GM12878 (cell line): ENCODE data around the gene GZF1. TPM values are rescaled to one million over a fixed set of nuclear protein-coding genes. Genes with fewer than 3 reads are reported as not detected.

ENCODE experiments used
- ATAC-seq: fragments of 200-7000 bp; cut with Tn5 transposase; 3 replicates; pipeline ENCODE4 v1.9.1; 2020; ENCODE audit warnings: mild to moderate bottlenecking, moderate library complexity
- BruUV-seq: library from RNA; stranded (reverse); fragments of 400-500 nt; replicated peaks from 2 replicates; lab custom pipeline; 2021; lab: Mats Ljungman, UMichigan
- CTCF ChIA-PET: fragments of 300-600 bp; sonication (Branson Sonifier 250); formaldehyde crosslinking; extraction: SDS; loops from one replicate; lab custom pipeline; 2021; ENCODE audit warnings: inconsistent platforms; lab: Yijun Ruan, JAX
- POLR2A ChIA-PET: fragments of 350-600 bp; formaldehyde crosslinking; extraction: SDS; loops from one replicate; lab custom pipeline; 2021; ENCODE audit warnings: inconsistent platforms; lab: Charles Lee
- RAD21 ChIA-PET: fragments of 300-600 bp; sonication (Branson Sonifier 250); formaldehyde crosslinking; loops from one replicate; lab custom pipeline; 2023; ENCODE audit warnings: antibody characterized with exemption; ENCODE audit not compliant: unreplicated experiment; lab: Charles Lee
- SMC1A ChIA-PET: fragments of 300-600 bp; sonication (Branson Sonifier 250); formaldehyde crosslinking; loops from one replicate; lab custom pipeline; 2023; ENCODE audit not compliant: unreplicated experiment, uncharacterized antibody; lab: Charles Lee
- DNase-seq: peaks from one replicate; pipeline ENCODE4 v3.0.0-alpha.2; 2011; ENCODE audit warnings: low read depth, low spot score
- FAIRE-seq: peaks from 3 replicates; lab custom pipeline; 2011; peaks lifted over from hg19 to GRCh38; lab: Jason Lieb, UNC
- H2AFZ ChIP-seq: 2 replicates; pipeline ENCODE4 v1.6.0; 2011; ENCODE audit warnings: low read depth, low read length, control low read depth; ENCODE audit not compliant: control insufficient read depth
- H3K27ac ChIP-seq: 2 replicates; pipeline ENCODE4 v1.5.1; 2011; ENCODE audit warnings: control low read depth; ENCODE audit not compliant: control insufficient read depth, insufficient read depth
- H3K27me3 ChIP-seq, 2 experiments: replicated peaks in 1 of 2; 2 replicates each; pipeline versions ENCODE4 v1.6.0 to v1.6.1; 2011; ENCODE audit warnings: low read length in 1 of 2; ENCODE audit not compliant: control insufficient read depth in 2 of 2, insufficient read depth in 2 of 2
- H3K36me3 ChIP-seq, 2 experiments: 2 replicates each; pipeline ENCODE4 v1.5.1; 2011; ENCODE audit warnings: low read length in 1 of 2; ENCODE audit not compliant: control insufficient read depth in 2 of 2, insufficient read depth in 2 of 2
- H3K4me1 ChIP-seq: 2 replicates; pipeline ENCODE4 v1.6.1; 2011; ENCODE audit warnings: mild to moderate bottlenecking, low read length, moderate library complexity, mixed read lengths; ENCODE audit not compliant: control insufficient read depth, insufficient read depth
- H3K4me2 ChIP-seq: 2 replicates; pipeline ENCODE4 v1.6.0; 2011; ENCODE audit warnings: control low read depth; ENCODE audit not compliant: control insufficient read depth, insufficient read depth
- H3K4me3 ChIP-seq: fragments of 200-600 bp; sonication (generic); 2 replicates; pipeline ENCODE4 v1.5.1; 2016
- H3K79me2 ChIP-seq: 2 replicates; pipeline ENCODE4 v1.6.0; 2011; ENCODE audit warnings: low read length; ENCODE audit not compliant: control insufficient read depth, insufficient read depth
- H3K9ac ChIP-seq: 2 replicates; pipeline ENCODE4 v1.8.0; 2011; ENCODE audit warnings: low read length, control low read depth, mixed read lengths; ENCODE audit not compliant: control insufficient read depth, insufficient read depth
- H3K9me3 ChIP-seq: replicated peaks from 3 replicates; pipeline ENCODE4 v1.5.1; 2011; ENCODE audit warnings: mild to moderate bottlenecking, low read length; ENCODE audit not compliant: control insufficient read depth, insufficient read depth
- H4K20me1 ChIP-seq: 2 replicates; pipeline ENCODE4 v1.6.0; 2011; ENCODE audit not compliant: control insufficient read depth, insufficient read depth
- ASH2L ChIP-seq: fragments of 300-600, 200-600 bp; sonication (generic); IDR thresholded peaks from 2 replicates; pipeline ENCODE4 v1.6.1; 2017; ENCODE audit warnings: low read depth, mild to moderate bottlenecking, borderline replicate concordance
- FOXM1 ChIP-seq: IDR thresholded peaks from 2 replicates; pipeline ENCODE4 v1.6.1; 2012; ENCODE audit warnings: low read depth, mild to moderate bottlenecking, inconsistent platforms, low read length, moderate library complexity
- HCFC1 ChIP-seq: fragments of 150-350 bp; IDR thresholded peaks from 2 replicates; pipeline ENCODE4 v1.6.1; 2014; ENCODE audit warnings: low read length
- IKZF1 ChIP-seq: fragments of 450-650 bp; conservative IDR thresholded peaks from 2 replicates; pipeline ENCODE4 v1.6.1; 2017; ENCODE audit warnings: antibody characterized with exemption, mild to moderate bottlenecking
- KAT2A ChIP-seq: conservative IDR thresholded peaks from 2 replicates; pipeline ENCODE4 v1.6.1; 2011; ENCODE audit warnings: low read depth, low read length; ENCODE audit not compliant: control insufficient read depth
- MEF2B ChIP-seq: fragments of 450-650 bp; IDR thresholded peaks from 2 replicates; pipeline ENCODE4 v1.6.1; 2018; ENCODE audit warnings: mild to moderate bottlenecking, moderate library complexity; ENCODE audit not compliant: partially characterized antibody, poor library complexity, severe bottlenecking
- MYC ChIP-seq: IDR thresholded peaks from 2 replicates; pipeline ENCODE4 v1.6.1; 2011; ENCODE audit warnings: mild to moderate bottlenecking, low read length, moderate library complexity, inconsistent platforms; ENCODE audit not compliant: insufficient read depth, insufficient replicate concordance, insufficient read length, severe bottlenecking
- NBN ChIP-seq: fragments of 450-650 bp; IDR thresholded peaks from 2 replicates; pipeline ENCODE4 v1.6.1; 2016
- NFYB ChIP-seq: IDR thresholded peaks from 2 replicates; pipeline ENCODE4 v1.6.1; 2011; ENCODE audit warnings: low read depth, mild to moderate bottlenecking, low read length, improper control_type of control experiment, moderate library complexity; ENCODE audit not compliant: insufficient read depth
- NR2F1 ChIP-seq: fragments of 450-650 bp; conservative IDR thresholded peaks from 2 replicates; pipeline ENCODE4 v1.6.1; 2017; ENCODE audit warnings: mild to moderate bottlenecking
- POLR2AphosphoS5 ChIP-seq: IDR thresholded peaks from 2 replicates; pipeline ENCODE4 v1.6.1; 2011; ENCODE audit warnings: mild to moderate bottlenecking, low read length, inconsistent platforms
- POU2F2 ChIP-seq: IDR thresholded peaks from 3 replicates; pipeline ENCODE4 v1.6.1; 2011; ENCODE audit warnings: low read depth, mild to moderate bottlenecking, low read length, borderline replicate concordance
- RB1 ChIP-seq: fragments of 450-650 bp; formaldehyde crosslinking; IDR thresholded peaks from 2 replicates; pipeline ENCODE4 v1.6.1; 2017; ENCODE audit warnings: mild to moderate bottlenecking, borderline replicate concordance
- RELB ChIP-seq: fragments of 450-650 bp; IDR thresholded peaks from 2 replicates; pipeline ENCODE4 v1.6.1; 2017; ENCODE audit warnings: low read depth, mild to moderate bottlenecking, moderate library complexity
- SIX5 ChIP-seq: IDR thresholded peaks from 2 replicates; pipeline ENCODE4 v1.6.1; 2011; ENCODE audit warnings: mild to moderate bottlenecking, low read depth, low read length, moderate library complexity; ENCODE audit not compliant: severe bottlenecking
- SPI1 ChIP-seq: IDR thresholded peaks from 2 replicates; pipeline ENCODE4 v1.6.1; 2011; ENCODE audit warnings: low read depth, mild to moderate bottlenecking, low read length, moderate library complexity, borderline replicate concordance; ENCODE audit not compliant: insufficient read depth
- STAT1 ChIP-seq: fragments of 450-650 bp; conservative IDR thresholded peaks from 2 replicates; pipeline ENCODE4 v1.6.1; 2014; ENCODE audit warnings: antibody characterized with exemption, mild to moderate bottlenecking
- WGBS: methylation state at CpG from one replicate; pipeline ENCODE4 v1.1.6; 2016; ENCODE audit warnings: low lambda C conversion rate; ENCODE audit not compliant: insufficient replicate concordance, insufficient coverage; ENCODE audit errors: missing lambda C conversion rate; 5-methylcytosine and 5-hydroxymethylcytosine counted together
- in situ Hi-C: fragments of 300-500 bp; cut with MboI; formaldehyde crosslinking; loops from 9 replicates; pipeline ENCODE4 v1.14.3; 2018; ENCODE audit warnings: mixed read lengths
- intact Hi-C: fragments of 100-400 bp; cut with micrococcal nuclease; formaldehyde crosslinking; loops from one replicate; pipeline ENCODE4 v1.14.2; 2022; ENCODE audit not compliant: unreplicated experiment
- polyA plus RNA-seq, 11 experiments: library from polyadenylated mRNA; depleted of rRNA in 4 of 11; unstranded in 6 of 11; stranded (reverse) in 5 of 11; fragments of >200 nt; fragmentation: Nextera tagmentation in 4 of 11; fragmentation: Illumina TruSeq in 1 of 11; extraction: Ambion mirVana in 4 of 11; extraction: Trizol in 1 of 11; gene quantifications; 1 replicate in 1 of 11; 2 replicates in 10 of 11; pipeline versions ENCODE4 v1.2.1 to v1.2.3, GENCODE V29; 2011 to 2016; ENCODE audit warnings: inconsistent platforms in 2 of 11, missing spikeins in 2 of 11, low read depth in 1 of 11
- total RNA-seq, 4 experiments: library from RNA; depleted of rRNA in 3 of 4; stranded (reverse); fragments of >200 nt in 3 of 4; fragmentation: Illumina TruSeq in 1 of 4; extraction: Trizol in 1 of 4; gene quantifications; 2 replicates each; pipeline versions ENCODE4 v1.2.1 to v1.2.3, GENCODE V29; 2013 to 2021
- TF ChIP-seq, protein P1 (sequence below): IDR thresholded peaks from 2 replicates; pipeline ENCODE4 v1.6.1; 2012; ENCODE audit warnings: low read depth, low read length, improper control_type of control experiment
- TF ChIP-seq, protein P2 (sequence below): fragments of 450-650 bp; IDR thresholded peaks from 2 replicates; pipeline ENCODE4 v1.6.1; 2014; ENCODE audit warnings: mild to moderate bottlenecking
- TF ChIP-seq, protein P3 (sequence below): fragments of 450-650 bp; IDR thresholded peaks from 2 replicates; pipeline ENCODE4 v1.6.1; 2017; ENCODE audit warnings: borderline replicate concordance

GZF1 gene
- total and polyA plus RNA-seq, 10 of the 15 experiments (the other 5 are each of a cell fraction or from before 2014, with no cell fraction given): 2.2 to 19.5 (median 9.7) TPM

DNA sequence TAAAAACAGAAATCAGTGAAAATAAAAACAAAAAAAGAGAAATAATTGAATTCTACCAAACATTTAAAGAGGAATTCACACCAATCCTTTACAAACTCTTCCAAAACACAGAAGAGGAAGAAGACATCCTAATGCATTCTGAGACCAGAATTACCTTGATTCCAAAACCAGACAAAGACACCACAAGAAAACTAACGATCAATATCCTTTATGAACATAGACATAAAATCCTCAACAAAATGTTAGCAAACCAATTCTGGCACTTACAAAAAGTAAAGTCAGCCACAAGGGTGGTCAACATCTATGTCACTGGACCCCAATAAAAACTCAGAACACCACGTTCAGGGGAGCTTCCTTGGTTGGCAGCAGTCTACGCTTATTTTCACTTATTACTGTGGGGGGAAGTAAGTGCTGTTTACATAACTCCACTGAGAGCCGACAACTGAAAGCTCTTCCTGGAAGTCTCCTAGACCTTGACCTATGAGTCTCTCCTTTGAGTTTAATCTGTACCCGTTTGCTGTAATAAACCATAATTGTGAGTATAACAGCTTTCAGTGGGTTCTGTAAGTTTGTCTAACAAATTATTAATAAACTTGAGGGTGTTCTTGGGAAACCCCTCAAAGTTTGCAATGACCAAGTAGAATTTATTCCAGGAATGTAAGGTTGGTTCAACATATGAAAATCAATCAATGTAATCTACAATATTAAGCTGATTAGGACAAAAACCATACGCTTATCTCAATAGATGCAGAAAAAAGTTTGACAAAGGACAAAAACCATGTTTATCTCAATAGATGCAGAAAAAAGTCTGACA, 24.5 kb downstream of the GZF1 start:
- SMC1A ChIA-PET: interaction anchor here (0.8 to 1.3 kb wide), 2 partner anchors 19 to 80 kb away, joined by 3 read pairs; no protein-coding TSS in a partner anchor
- TF ChIP-seq, protein P1, sequence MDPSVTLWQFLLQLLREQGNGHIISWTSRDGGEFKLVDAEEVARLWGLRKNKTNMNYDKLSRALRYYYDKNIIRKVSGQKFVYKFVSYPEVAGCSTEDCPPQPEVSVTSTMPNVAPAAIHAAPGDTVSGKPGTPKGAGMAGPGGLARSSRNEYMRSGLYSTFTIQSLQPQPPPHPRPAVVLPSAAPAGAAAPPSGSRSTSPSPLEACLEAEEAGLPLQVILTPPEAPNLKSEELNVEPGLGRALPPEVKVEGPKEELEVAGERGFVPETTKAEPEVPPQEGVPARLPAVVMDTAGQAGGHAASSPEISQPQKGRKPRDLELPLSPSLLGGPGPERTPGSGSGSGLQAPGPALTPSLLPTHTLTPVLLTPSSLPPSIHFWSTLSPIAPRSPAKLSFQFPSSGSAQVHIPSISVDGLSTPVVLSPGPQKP: no peak
- TF ChIP-seq IKZF1 (no peak), POLR2AphosphoS5 (no peak), SPI1 (no peak), POU2F2 (no peak), MEF2B (no peak), NFYB (no peak), RB1 (no peak), RELB (no peak), HCFC1 (no peak), STAT1 (no peak), KAT2A (no peak), NR2F1 (no peak), FOXM1 (no peak), SIX5 (no peak), MYC (no peak), ASH2L (no peak), NBN (no peak)
- TF ChIP-seq, protein P2, sequence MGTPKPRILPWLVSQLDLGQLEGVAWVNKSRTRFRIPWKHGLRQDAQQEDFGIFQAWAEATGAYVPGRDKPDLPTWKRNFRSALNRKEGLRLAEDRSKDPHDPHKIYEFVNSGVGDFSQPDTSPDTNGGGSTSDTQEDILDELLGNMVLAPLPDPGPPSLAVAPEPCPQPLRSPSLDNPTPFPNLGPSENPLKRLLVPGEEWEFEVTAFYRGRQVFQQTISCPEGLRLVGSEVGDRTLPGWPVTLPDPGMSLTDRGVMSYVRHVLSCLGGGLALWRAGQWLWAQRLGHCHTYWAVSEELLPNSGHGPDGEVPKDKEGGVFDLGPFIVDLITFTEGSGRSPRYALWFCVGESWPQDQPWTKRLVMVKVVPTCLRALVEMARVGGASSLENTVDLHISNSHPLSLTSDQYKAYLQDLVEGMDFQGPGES: no peak
- TF ChIP-seq, protein P3, sequence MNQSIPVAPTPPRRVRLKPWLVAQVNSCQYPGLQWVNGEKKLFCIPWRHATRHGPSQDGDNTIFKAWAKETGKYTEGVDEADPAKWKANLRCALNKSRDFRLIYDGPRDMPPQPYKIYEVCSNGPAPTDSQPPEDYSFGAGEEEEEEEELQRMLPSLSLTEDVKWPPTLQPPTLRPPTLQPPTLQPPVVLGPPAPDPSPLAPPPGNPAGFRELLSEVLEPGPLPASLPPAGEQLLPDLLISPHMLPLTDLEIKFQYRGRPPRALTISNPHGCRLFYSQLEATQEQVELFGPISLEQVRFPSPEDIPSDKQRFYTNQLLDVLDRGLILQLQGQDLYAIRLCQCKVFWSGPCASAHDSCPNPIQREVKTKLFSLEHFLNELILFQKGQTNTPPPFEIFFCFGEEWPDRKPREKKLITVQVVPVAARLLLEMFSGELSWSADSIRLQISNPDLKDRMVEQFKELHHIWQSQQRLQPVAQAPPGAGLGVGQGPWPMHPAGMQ: no peak
- no peak for FAIRE-seq
- intact Hi-C loops: no loop called here
- Histone ChIP-seq H2AFZ (no peak overlapping the region), H3K27me3 (no peaks in the 10 kb centered on the region), H3K4me1 (no peaks in the 10 kb centered on the region), H3K9ac (no peak overlapping the region), H3K79me2 (no peaks in the 10 kb centered on the region), H3K27ac (no peak overlapping the region), H3K4me2 (no peak overlapping the region), H3K4me3 (no peak overlapping the region), H3K9me3 (no peaks in the 10 kb centered on the region), H4K20me1 (no peaks in the 10 kb centered on the region), H3K36me3 (peaks cover 0 to 13% of the 10 kb centered on the region in 2 experiments)
- RAD21 ChIA-PET: no interaction called here
- no peak for ATAC-seq
- no TSS peak for BruUV-seq
- WGBS: 71% methylated on average over 6 of the region's 6 CpGs
- no peak for DNase-seq
- CTCF ChIA-PET: no interaction called here
- in situ Hi-C loops: no loop called here
- POLR2A ChIA-PET: no interaction called here
